Ramos (cell line): ENCODE measurements around the gene CA12.

ENCODE experiments used
- in situ Hi-C: fragments of 300-500 bp; cut with MboI; formaldehyde crosslinking; loops from one replicate; pipeline ENCODE4 v1.14.3; 2022; ENCODE audit warnings: low sequenced_read_pairs; ENCODE audit not compliant: unreplicated experiment

CA12 gene

DNA sequence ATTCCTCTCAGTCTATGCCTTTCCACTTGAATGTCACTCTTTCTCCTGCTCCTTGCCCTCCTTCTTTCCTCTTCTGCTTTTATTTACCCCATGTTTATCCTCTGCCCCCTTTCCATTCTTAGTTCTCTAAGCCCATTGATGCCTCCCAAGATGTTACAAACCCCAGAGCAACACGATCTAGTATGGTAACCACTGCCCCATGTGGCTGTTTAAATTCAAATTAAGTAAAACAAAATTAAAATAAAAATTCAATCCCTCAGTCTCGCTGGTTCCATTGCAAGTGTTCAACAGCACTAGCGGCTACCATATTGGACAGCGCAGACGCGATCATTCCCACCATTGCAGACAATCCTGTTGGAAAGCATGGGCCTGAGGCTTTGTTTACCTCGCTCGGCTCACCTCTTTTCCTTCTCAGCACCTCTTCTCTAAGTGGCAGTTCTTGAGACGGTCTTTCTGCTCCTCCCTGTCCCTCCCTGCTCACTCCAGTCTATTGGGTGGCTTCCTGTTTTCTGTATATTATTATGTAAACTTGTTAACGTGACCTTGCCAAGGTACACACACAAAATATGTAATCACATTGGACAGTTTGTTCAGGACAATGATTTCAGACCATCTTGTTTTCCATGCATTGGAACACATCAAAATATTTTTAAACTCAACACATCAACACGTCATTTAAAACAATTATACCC lies 21.8 kb upstream of the CA12 start:
- in situ Hi-C loops, result loop anchor here (10.0 kb wide), 1 partner anchor 349 kb away; no protein-coding TSS in a partner anchor

DNA sequence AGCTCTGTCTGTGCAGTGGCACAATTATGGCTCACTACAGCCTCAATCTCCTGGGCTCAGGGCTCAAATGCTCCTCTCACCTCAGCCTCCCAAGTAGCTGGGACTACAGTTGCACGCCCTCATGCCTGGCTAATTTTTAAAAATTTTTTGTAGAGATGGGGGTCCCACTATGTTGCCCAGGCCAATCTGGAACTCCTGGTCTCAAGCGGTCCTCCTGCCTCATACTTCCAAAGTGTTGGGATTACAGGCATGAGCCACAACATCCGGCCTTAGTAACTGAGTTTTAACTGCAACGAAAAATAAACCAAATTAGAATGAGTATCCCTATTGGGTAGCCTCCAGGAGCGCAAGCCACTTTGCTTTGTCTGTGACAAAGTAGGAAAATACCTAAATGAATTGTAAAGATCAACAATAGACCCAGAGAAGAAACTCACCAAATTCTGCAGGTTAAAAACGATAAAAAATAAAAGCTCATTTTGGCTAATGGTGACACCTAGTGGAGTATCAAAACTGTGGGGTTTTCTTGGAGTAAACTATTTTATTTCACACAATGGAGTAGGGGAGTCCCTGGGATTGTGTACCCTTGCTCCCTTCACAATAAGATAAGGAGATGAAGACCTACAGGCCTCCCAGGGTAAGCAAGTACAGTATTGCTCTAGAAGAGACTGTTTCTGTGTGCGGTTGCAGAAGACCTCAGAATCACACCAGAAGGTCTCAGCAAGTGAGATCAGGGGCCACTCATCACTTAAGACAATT lies 21.0 kb upstream of the CA12 start:
- in situ Hi-C loops, result loop anchor here (10.0 kb wide), 1 partner anchor 348 kb away; no protein-coding TSS in a partner anchor

GRCh38 chr15:63401714-63402497 lies 20.3 kb upstream of the CA12 start:
- in situ Hi-C loops, result loop anchor here (10.0 kb wide), 1 partner anchor 347 kb away; no protein-coding TSS in a partner anchor

DNA sequence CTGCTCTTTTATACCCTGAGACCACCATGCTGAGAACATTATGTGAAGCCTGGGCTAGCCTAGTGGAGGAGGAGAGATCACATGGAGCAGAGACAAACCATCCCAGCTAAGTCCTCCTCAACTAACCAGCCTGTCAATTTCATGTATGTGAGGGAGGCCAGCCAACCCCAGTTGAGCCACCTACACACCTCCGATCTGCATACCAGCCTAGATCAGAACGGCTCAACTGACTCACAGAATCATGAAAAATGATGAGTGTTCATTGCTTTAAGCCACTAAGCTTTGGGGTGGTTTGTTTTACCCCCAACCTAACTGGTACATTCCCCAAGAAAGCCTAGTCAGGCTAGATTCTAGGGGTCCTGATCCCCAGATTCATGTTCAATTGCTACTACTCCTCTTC lies 19.4 kb upstream of the CA12 start:
- in situ Hi-C loops, result loop anchor here (10.0 kb wide), 1 partner anchor 346 kb away; no protein-coding TSS in a partner anchor

GRCh38 chr15:63398456-63398855 lies 16.8 kb upstream of the CA12 start:
- in situ Hi-C loops, result no loop called here

GRCh38 chr15:63396152-63396928 lies 14.7 kb upstream of the CA12 start:
- in situ Hi-C loops, result no loop called here

GRCh38 chr15:63395730-63396151 lies 14.1 kb upstream of the CA12 start:
- in situ Hi-C loops, result no loop called here

DNA sequence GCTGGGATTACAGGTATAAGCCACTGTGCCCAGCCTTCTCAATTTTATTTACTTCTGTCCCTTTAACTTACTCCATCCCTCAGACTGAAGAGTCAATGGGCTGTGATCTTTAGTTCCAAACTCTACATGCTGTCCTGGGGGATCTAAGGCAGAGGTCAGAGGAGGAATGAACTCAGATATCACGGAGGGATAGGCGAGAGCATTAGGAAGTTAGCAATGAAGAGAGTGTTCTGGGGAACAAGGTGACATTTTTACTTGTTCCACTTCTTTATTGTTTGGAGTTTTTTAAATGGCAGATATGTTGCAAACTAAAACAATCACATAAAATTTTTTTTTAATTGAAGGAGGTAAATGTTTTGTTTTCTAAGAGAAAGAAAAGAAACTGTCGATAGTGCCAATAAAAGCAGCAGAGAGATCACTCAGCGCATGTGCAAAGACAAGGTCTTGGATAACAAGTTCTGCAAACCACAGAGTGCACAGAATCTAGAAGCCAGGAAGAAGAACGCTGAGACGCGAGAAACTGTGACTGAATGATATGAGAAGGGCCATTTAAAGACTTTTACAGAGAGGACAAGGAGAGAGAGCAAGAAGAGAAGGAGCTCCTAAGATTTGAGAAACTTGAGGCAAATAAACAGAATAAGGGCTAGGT lies 10.8 kb upstream of the CA12 start:
- in situ Hi-C loops, result no loop called here

DNA sequence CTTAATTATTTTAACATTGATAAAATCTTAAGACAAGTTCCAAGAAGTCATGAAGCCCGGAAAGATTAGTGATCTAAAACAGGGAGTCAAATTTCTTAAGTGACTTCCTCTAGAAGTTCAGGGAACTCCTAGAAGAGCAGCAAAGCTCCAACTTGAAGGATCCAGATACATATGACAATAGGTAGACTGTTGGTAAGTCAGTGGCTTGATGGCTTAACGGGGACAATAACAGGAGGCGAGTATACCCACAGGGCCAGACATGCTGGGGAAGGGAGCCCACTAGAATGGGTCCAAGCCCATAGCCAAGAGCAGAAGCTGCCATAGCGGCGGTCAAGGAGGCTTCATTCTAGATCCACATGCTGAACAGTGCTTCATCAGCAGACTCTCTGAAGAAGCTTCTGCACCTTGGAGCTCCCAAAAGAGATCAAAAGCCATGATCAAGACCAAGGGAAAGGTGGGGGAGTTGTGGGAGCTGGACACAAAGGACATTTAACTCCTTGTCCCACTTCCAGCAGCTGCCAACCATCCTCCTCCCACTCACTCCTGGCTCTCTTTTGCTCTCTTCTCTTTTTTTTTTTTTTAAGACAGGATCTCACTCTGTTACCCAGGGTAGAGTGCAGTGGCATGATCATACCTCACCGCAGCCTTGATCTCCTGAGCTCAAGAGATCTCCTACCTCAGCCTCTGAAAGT lies 10.2 kb upstream of the CA12 start:
- in situ Hi-C loops, result no loop called here

DNA sequence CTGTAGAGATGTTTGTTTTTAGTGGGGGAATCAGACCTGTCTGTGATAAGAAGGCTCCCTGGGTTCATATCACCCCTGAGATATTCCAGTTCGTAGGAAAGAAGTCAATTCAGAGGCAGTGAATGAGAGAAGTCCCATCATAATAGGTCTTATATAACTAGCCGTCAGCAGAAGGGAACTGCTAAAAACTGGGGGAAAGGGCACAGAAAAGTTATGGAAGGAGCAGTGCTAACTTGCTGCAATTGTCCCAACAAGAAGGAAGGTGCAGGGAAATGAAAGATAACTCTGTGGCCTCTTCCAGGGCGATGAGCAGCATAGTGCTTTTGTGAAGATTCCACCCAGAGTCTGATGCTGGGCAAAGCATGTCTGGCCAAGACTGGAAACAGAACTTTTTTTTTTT lies 9.0 kb upstream of the CA12 start:
- in situ Hi-C loops, result no loop called here

DNA sequence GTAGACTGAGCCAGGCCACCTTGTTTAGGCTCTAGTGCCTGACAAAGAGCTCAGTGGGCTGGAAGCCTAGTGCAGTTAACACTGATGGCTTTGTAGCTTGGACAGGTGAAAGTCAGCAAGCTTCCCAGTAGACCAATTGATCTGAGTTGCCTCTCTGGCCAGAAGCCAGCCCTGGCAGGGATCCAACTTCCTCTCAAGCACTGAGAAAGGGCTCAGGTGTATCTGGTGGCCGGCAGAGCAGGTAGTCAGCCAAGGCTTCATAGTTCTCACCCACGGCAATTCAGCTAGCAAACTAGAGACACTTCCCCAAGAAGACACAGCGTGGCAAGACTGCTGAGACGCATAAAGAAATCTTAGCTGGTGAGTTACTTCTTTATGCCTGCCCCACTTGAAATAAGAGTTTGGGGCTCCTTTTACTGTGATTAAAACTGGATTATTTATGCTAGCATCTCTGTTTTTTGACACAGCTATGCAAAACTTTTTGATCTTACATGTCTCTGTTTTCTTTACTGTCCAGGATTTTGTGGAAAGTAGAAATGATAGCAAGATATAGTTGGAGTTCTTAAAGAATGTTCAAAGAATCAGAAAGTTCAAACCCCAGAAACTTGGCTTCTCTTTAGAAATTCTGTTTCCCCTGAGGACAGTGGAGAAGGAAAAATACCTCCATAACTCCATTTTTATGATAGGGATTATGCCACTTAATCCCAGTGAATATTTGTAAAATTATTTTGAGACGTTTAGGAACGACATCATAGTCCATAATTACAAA lies 8.4 kb upstream of the CA12 start:
- in situ Hi-C loops, result no loop called here

- in situ Hi-C loops, result no loop called here
Measured at GRCh38 chr15:63388511-63388910, 6.9 kb upstream of the CA12 start.

- in situ Hi-C loops, result no loop called here
Measured at GRCh38 chr15:63387748-63388493, 6.3 kb upstream of the CA12 start.

GRCh38 chr15:63385911-63386531 lies 4.4 kb upstream of the CA12 start:
- in situ Hi-C loops, result no loop called here

DNA sequence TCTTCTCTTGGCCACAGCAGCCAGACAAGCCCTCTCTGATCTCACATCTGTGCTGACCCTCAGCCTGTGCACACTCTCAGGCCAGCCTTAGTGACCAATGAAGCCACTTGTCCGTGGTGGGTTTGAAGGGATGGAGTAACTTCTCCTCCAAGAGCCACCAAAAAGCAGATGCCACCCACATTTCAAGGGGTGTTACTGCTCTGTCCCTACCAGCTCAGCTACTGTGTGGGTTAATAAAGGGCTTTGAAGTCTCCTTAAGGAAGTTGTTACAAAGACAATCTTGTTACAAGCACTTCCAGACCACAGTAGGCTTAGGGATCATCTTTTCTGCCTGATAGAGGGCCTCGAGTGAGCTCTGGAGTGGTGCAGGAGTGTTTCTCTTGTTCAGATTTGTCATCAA lies 3.3 kb upstream of the CA12 start:
- in situ Hi-C loops, result no loop called here

DNA sequence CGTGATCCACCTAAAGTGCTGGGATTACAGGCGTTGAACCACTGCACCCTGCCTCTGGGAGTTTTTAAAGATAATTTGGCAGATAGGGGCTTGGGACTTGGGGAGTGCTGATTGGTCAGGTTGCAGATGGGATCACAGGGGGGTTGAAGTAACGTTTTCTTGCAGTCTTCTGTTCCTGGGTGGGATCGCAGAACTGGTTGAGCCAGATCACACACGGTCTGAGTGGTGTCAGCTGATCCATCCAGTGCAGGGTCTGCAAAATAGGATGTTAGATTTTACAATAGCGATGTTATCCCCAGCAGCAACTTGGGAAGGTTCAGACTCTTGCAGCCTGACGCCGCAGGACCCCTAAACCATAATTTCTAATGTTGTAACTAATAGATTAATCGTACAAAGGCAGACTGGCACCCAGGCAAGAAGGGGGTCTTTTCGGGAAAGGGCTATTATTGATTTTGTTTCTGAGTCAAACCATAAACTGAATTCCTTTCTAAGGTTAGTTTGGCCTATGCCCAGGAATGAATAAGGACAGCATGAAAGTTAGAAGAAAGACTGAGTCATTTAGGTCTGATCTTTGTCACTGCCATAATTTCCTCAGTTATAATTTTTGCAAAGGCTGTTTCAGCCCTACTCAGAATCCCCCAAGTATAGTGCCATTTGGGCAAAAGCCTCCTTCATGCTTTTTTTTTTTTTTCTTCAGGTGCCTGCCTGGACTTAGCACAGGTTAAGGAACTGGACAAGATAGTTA lies 1.5 kb upstream of the CA12 start:
- in situ Hi-C loops, result no loop called here
